ENCODE results near the gene TRIM56. TPM values are rescaled to one million over a fixed set of nuclear protein-coding genes. Genes with fewer than 3 reads are reported as not detected.
A peak's percentile ranks its signal among the peaks of the same experiment; 100 is the strongest.
"Not testable (repeated sequence)": the region's sequence is repeated elsewhere in the genome, so short reads cannot be mapped to it uniquely, and the experiment has no call there.

The TRIM56 gene
- total RNA-seq, 1 experiment from 2014 or later = 23.1 TPM

DNA sequence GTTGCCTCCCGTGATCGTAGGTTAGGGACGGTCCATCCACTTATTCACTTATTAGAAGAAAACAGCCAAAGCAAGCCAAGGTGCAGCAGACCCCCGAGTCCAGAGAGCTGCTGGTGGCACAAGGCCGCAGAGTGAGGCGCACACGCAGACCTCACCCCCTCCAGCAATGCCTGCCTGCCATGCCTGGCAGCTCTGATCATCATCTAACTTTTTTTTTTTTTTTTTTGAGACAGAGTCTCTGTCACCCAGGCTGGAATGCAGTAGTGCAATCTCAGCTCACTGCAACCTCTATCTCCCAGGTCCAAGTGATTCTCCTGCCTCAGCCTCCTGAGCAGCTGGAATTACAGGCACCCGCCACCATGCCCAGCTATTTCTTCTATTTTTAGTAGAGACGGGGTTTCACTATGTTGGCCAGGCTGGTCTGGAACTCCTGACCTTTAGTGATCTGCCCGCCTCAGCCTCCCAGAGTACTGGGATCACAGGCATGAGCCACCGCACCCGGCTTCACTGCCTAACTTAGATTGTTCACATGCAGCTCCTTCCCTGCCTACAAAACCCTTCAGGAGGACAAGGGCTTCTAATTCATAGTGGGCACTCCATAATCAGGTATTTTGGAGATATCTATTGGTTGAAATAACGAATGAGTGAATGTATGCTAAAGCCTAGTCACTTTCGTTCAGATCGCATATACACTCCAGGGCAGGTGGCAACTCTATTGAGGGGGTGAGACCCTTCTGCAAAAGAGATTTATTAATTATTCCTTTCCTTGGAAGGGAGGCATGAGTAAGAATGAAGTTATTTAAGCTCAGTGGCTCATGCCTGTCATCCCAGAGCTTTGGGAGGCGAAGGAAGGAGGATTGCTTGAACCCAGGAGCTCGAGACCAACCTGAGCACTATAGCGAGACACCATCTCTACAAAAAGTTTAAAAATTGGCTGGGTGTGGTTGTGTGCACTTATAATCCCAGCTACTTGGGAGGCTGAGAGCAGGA is 15.9 kb downstream of the TRIM56 start:
- no peaks in the 10 kb centered on the region for H3K36me3 Mint-ChIP-seq
- ATAC-seq (no peak), DNase-seq (ENCODE audit: low spot score) (no peak)
- H3K27ac Mint-ChIP-seq = no peak overlapping the region; the same call in 1 of the 2 replicates
- no peaks in the 10 kb centered on the region for H3K9me3 Mint-ChIP-seq
- ChIA-PET POLR2A (interaction anchor here (0.7 to 0.9 kb wide), 3 partner anchors 43 to 101 kb away, joined by 3 to 6 read pairs (median 4); no protein-coding TSS in a partner anchor), CTCF (interaction anchor here (0.6 to 1.5 kb wide), 8 partner anchors 23 to 283 kb away, joined by 3 to 5 read pairs (median 3); no protein-coding TSS in a partner anchor)
- peaks cover 3% of the 10 kb centered on the region for H3K27me3 Mint-ChIP-seq (ENCODE audit: low read depth)
- no peak overlapping the region for H3K4me3 Mint-ChIP-seq
- no peak for TF ChIP-seq TP53 (CRISPR knock-in tag; IDR thresholded peaks at IDR 0.05)
- TF ChIP-seq NR1H2 (CRISPR knock-in tag; IDR thresholded peaks at IDR 0.05) = no peak
- TF ChIP-seq, protein P1, sequence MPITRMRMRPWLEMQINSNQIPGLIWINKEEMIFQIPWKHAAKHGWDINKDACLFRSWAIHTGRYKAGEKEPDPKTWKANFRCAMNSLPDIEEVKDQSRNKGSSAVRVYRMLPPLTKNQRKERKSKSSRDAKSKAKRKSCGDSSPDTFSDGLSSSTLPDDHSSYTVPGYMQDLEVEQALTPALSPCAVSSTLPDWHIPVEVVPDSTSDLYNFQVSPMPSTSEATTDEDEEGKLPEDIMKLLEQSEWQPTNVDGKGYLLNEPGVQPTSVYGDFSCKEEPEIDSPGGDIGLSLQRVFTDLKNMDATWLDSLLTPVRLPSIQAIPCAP (CRISPR knock-in tag; IDR thresholded peaks at IDR 0.05) = no peak
- TF ChIP-seq, protein P2, sequence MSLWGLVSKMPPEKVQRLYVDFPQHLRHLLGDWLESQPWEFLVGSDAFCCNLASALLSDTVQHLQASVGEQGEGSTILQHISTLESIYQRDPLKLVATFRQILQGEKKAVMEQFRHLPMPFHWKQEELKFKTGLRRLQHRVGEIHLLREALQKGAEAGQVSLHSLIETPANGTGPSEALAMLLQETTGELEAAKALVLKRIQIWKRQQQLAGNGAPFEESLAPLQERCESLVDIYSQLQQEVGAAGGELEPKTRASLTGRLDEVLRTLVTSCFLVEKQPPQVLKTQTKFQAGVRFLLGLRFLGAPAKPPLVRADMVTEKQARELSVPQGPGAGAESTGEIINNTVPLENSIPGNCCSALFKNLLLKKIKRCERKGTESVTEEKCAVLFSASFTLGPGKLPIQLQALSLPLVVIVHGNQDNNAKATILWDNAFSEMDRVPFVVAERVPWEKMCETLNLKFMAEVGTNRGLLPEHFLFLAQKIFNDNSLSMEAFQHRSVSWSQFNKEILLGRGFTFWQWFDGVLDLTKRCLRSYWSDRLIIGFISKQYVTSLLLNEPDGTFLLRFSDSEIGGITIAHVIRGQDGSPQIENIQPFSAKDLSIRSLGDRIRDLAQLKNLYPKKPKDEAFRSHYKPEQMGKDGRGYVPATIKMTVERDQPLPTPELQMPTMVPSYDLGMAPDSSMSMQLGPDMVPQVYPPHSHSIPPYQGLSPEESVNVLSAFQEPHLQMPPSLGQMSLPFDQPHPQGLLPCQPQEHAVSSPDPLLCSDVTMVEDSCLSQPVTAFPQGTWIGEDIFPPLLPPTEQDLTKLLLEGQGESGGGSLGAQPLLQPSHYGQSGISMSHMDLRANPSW (CRISPR knock-in tag; conservative IDR thresholded peaks at IDR 0.05; ENCODE audit: low read depth) = no peak
- TF ChIP-seq ZNF121 (CRISPR knock-in tag; IDR thresholded peaks at IDR 0.05) = peak; percentile 3; the same call in 1 of the 2 replicates
- peaks cover 34% of the 10 kb centered on the region for H3K4me1 Mint-ChIP-seq

DNA sequence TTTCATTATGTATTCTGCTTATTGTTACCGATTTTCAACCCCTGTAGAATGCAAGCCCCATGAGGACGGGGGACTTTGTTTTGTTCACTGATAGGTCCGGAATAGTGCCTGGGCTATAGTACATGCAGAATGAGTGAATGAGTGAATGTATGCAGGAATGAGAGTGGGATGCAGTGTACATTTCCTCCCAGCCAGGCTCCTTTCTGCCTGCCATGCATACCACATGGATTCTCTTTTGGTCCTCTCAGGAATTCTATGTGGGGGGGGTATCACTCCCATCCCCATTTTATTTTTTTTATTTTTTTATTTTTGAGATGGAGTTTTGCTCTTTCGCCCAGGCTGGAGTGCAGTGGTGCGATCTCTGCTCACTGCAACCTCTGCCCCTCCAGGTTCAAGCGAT is 16.7 kb downstream of the TRIM56 start:
- H3K4me3 Mint-ChIP-seq = no peak overlapping the region
- DNase-seq (ENCODE audit: low spot score) (no peak), ATAC-seq (no peak)
- H3K4me1 Mint-ChIP-seq = peaks cover 34% of the 10 kb centered on the region
- ChIA-PET CTCF (interaction anchor here (0.8 to 1.5 kb wide), 2 partner anchors 24 kb away, joined by 3 read pairs; no protein-coding TSS in a partner anchor), POLR2A (no interaction called here)
- peaks cover 3% of the 10 kb centered on the region for H3K27me3 Mint-ChIP-seq (ENCODE audit: low read depth)
- H3K36me3 Mint-ChIP-seq = no peaks in the 10 kb centered on the region
- H3K27ac Mint-ChIP-seq = no peak overlapping the region
- TF ChIP-seq ZNF219 (CRISPR knock-in tag; IDR thresholded peaks at IDR 0.05; ENCODE audit: borderline replicate concordance) = no peak
- TF ChIP-seq, protein P3, sequence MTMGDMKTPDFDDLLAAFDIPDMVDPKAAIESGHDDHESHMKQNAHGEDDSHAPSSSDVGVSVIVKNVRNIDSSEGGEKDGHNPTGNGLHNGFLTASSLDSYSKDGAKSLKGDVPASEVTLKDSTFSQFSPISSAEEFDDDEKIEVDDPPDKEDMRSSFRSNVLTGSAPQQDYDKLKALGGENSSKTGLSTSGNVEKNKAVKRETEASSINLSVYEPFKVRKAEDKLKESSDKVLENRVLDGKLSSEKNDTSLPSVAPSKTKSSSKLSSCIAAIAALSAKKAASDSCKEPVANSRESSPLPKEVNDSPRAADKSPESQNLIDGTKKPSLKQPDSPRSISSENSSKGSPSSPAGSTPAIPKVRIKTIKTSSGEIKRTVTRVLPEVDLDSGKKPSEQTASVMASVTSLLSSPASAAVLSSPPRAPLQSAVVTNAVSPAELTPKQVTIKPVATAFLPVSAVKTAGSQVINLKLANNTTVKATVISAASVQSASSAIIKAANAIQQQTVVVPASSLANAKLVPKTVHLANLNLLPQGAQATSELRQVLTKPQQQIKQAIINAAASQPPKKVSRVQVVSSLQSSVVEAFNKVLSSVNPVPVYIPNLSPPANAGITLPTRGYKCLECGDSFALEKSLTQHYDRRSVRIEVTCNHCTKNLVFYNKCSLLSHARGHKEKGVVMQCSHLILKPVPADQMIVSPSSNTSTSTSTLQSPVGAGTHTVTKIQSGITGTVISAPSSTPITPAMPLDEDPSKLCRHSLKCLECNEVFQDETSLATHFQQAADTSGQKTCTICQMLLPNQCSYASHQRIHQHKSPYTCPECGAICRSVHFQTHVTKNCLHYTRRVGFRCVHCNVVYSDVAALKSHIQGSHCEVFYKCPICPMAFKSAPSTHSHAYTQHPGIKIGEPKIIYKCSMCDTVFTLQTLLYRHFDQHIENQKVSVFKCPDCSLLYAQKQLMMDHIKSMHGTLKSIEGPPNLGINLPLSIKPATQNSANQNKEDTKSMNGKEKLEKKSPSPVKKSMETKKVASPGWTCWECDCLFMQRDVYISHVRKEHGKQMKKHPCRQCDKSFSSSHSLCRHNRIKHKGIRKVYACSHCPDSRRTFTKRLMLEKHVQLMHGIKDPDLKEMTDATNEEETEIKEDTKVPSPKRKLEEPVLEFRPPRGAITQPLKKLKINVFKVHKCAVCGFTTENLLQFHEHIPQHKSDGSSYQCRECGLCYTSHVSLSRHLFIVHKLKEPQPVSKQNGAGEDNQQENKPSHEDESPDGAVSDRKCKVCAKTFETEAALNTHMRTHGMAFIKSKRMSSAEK (CRISPR knock-in tag; IDR thresholded peaks at IDR 0.05; ENCODE audit: borderline replicate concordance) = no peak
- TF ChIP-seq, protein P1 (CRISPR knock-in tag; IDR thresholded peaks at IDR 0.05) = no peak
- no peak for TF ChIP-seq FOXJ3 (CRISPR knock-in tag; IDR thresholded peaks at IDR 0.05; ENCODE audit: borderline replicate concordance)
- TF ChIP-seq, protein P4, sequence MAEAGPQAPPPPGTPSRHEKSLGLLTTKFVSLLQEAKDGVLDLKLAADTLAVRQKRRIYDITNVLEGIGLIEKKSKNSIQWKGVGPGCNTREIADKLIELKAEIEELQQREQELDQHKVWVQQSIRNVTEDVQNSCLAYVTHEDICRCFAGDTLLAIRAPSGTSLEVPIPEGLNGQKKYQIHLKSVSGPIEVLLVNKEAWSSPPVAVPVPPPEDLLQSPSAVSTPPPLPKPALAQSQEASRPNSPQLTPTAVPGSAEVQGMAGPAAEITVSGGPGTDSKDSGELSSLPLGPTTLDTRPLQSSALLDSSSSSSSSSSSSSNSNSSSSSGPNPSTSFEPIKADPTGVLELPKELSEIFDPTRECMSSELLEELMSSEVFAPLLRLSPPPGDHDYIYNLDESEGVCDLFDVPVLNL (CRISPR knock-in tag; IDR thresholded peaks at IDR 0.05; ENCODE audit: borderline replicate concordance, low read depth) = no peak
- H3K9me3 Mint-ChIP-seq = no peaks in the 10 kb centered on the region

DNA sequence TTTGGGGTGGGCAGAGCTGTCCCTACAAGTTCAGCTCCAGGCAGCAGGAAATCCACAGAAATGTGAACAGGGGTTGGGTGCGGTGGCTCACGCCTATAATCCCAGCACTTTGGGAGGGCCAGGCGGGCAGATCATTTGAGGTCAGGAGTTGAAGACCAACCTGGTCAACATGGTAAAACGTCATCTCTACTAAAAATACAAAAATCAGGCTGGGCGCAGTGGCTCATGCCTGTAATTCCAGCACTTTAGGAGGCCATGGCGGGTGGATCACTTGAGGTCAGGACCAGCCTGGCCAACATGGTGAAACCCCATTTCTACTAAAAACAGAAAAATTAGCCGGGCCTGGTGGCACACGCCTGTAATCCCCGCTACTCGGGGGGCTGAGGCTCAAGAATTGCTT is 18.4 kb downstream of the TRIM56 start:
- H3K27ac Mint-ChIP-seq; H3K4me3 Mint-ChIP-seq; POLR2A ChIA-PET; ATAC-seq; H3K36me3 Mint-ChIP-seq; H3K27me3 Mint-ChIP-seq (ENCODE audit: low read depth); H3K9me3 Mint-ChIP-seq; DNase-seq (ENCODE audit: low spot score): not testable (repeated sequence)
- CTCF ChIA-PET = interaction anchor here (1.0 to 2.1 kb wide), 2 partner anchors 9 to 40 kb away, joined by 5 to 6 read pairs; no protein-coding TSS in a partner anchor
- H3K4me1 Mint-ChIP-seq = peaks cover 34% of the 10 kb centered on the region
